ENCODE measurements around the gene ABT1. TPM values are rescaled to one million over a fixed set of nuclear protein-coding genes. Genes with fewer than 3 reads are reported as not detected.

ABT1 gene
- polyA plus RNA-seq, 1 donor = 9.7 TPM

GRCh38 chr6:26602262-26602661 lies 5.5 kb downstream of the ABT1 start:
- no peak for DNase-seq (ENCODE audit: low read depth)

- no peak for DNase-seq (ENCODE audit: low read depth)
Measured at GRCh38 chr6:26604026-26604425, 7.3 kb downstream of the ABT1 start.

DNA sequence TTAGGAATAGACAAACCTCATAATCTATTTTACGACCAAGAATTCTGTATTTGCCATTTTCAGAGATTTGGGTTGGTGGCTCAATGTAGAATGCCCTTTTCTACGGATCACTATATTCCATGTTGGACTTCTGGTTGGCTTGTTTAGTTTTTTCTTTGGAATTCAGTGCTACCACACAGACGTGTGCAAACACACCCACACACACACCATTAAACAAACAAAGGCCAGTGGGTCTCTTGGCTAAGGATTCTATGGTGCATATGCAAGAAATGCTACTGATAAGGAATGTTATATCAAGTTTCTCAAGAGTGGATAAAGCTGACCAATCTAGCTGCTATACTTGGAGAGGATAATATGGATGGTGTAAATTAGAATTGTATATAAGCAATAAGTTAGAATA lies 8.0 kb downstream of the ABT1 start:
- no peak for DNase-seq (ENCODE audit: low read depth)

- DNase-seq (ENCODE audit: low read depth) = no peak
Measured at GRCh38 chr6:26607434-26608230, 10.9 kb downstream of the ABT1 start.

GRCh38 chr6:26609463-26609862 lies 12.7 kb downstream of the ABT1 start:
- DNase-seq (ENCODE audit: low read depth) = no peak

DNA sequence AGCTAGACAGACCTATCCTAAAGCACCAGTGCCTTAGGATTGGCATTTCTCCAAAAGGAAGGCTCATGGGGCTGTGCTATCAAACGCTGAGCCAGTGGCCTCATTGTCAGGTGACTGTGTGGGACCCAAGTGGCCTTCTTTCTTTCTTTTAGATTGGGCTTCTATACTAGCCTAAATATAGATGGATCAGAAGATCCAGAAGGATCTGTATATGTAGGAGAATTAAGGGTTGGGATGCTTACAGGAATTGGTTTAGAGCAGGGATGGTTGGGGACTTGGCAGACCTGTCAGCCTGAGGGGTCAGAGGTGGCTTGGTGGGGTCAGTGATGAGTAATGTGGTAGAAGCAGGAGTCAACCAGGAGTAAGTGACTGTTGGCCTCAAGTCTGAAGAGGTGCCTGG lies 14.8 kb downstream of the ABT1 start:
- DNase-seq (ENCODE audit: low read depth) = no peak

- DNase-seq (ENCODE audit: low read depth) = no peak
Measured at GRCh38 chr6:26613201-26613600, 16.4 kb downstream of the ABT1 start.

- DNase-seq (ENCODE audit: low read depth) = no peak
Measured at GRCh38 chr6:26613689-26614683, 17.2 kb downstream of the ABT1 start.

GRCh38 chr6:26623339-26623859 lies 26.6 kb downstream of the ABT1 start:
- DNase-seq (ENCODE audit: low read depth) = no peak

- DNase-seq (ENCODE audit: low read depth) = no peak
Measured at GRCh38 chr6:26624557-26624956, 27.8 kb downstream of the ABT1 start.

DNA sequence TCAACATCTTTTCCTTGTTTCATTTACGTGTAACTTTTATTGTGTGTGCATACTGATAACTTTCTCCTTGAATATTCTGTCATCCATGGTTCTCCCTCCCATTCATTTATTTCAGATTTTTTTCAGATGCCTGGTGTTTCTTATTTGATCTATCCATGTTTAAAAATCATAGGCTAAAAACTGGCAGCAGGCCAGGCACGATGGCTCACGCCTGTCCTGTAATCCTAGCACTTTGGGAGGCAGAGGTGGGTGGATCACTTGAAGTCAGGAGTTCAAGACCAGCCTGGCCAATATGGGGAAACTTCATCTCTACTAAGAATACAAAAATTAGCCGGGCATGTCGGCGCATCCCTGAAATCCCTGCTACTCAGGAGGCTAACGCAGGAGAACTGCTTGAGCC lies 31.1 kb downstream of the ABT1 start:
- no peak for DNase-seq (ENCODE audit: low read depth)

DNA sequence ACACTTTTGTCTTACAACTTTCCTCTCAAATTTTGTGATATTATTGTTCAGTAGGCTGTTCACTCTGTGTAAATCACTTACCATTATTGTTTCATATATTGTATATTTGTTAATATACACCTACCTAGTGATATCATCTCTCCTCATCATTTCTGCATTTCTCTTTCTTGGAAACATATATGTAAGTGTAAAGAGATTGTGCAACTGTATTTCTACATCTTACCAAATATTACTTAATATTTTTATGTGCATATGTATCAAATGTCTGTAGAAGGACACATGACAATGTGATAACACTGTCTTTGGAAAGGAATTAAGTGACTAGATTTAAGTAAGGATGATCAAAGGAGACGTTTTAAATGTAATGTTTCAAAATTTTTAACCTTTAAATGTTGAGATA lies 32.6 kb downstream of the ABT1 start:
- no peak for DNase-seq (ENCODE audit: low read depth)

DNA sequence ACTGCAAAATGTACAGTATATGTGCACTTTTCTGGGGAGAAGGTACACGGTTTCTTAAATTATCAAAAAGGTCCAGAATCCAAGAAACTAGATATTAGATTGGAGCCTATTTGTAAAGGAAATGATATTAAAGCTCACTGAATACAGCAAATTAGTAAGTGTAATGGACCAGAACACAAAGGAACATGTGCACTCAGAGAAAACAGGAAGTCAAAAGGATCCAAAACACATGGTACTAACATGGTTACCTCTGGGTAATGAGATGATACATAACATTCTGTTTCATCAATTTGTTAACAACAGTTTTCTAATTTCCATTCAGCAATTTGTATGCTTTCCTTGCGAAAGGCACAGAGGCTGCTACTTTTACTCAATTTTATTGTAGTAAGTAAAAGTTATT lies 44.1 kb downstream of the ABT1 start:
- no peak for DNase-seq (ENCODE audit: low read depth)

DNA sequence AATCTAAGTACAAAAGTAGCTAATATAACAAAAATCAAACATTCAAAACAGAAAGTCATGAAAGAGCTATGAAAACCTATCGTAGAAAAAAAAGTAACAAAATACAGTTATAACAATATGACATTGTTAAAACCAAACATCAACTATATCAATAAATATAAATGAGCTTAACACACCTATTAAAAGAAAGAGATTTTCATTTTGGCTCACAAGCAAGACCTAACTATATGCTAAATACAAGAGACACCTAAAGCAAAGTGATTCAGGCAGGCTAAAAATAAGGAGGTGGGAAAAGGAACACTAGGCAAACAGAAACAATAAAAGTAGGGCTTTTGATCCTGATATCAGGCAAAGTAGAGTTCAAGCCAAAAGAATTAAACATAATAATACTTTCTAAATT lies 49.3 kb downstream of the ABT1 start:
- DNase-seq (ENCODE audit: low read depth) = no peak

Other genes starting within 250 kb of the ABT1 start
- gene BTN3A2, start 231.8 kb upstream of the ABT1 start, polyA plus RNA-seq (ENCODE audit: insufficient read length) = 8.1 TPM
- gene BTN2A2, start 213.8 kb upstream of the ABT1 start, polyA plus RNA-seq (ENCODE audit: insufficient read length) = 6.0 TPM
- 20.7 TPM for gene BTN3A1, start 194.7 kb upstream of the ABT1 start, polyA plus RNA-seq (ENCODE audit: insufficient read length)
- gene BTN3A3, start 156.4 kb upstream of the ABT1 start, polyA plus RNA-seq (ENCODE audit: insufficient read length) = 12.7 TPM
- gene BTN2A1, start 139.0 kb upstream of the ABT1 start, polyA plus RNA-seq (ENCODE audit: insufficient read length) = 27.5 TPM
- 0.22 TPM for gene BTN1A1, start 96.7 kb upstream of the ABT1 start, polyA plus RNA-seq (ENCODE audit: insufficient read length)
- gene HMGN4, start 58.6 kb upstream of the ABT1 start, polyA plus RNA-seq (ENCODE audit: insufficient read length) = 51.4 TPM
- gene ZNF322, start 62.8 kb downstream of the ABT1 start, polyA plus RNA-seq (ENCODE audit: insufficient read length) = 17.3 TPM

Data from forelimb muscle (tissue), 1 donor.